Measurements from ENCODE around the gene ACOX3.

ACOX3 gene

GRCh38 chr4:8373973-8374545 is 66.5 kb downstream of the ACOX3 start:
- Histone ChIP-seq H3K9ac (ENCODE audit: low read depth, low read length, poor library complexity, severe bottlenecking) (no peak overlapping the region), H3K79me2 (ENCODE audit: insufficient read depth, low read length) (no peaks in the 10 kb centered on the region), H3F3A (ENCODE audit: low read depth) (no peaks in the 10 kb centered on the region), H3K4me1 (ENCODE audit: insufficient read depth, low read length, poor library complexity, severe bottlenecking) (no peaks in the 10 kb centered on the region), H3K4me3 (ENCODE audit: low read length, poor library complexity, severe bottlenecking) (no peak overlapping the region), H3K9me3 (ENCODE audit: insufficient read depth, low read depth, low read length) (no peaks in the 10 kb centered on the region), H2AFZ (ENCODE audit: low read length) (no peak overlapping the region), H3K4me2 (ENCODE audit: low read depth, low read length, poor library complexity, severe bottlenecking) (no peak overlapping the region), H4K20me1 (ENCODE audit: insufficient read depth, low read length, poor library complexity, severe bottlenecking) (no peaks in the 10 kb centered on the region), H3K27me3 (ENCODE audit: insufficient read depth, low read length, poor library complexity, severe bottlenecking) (no peaks in the 10 kb centered on the region), H3K36me3 (ENCODE audit: insufficient read depth, low read length) (no peaks in the 10 kb centered on the region), H3K9me2 (replicated peaks; ENCODE audit: low read depth, low read length) (no peaks in the 10 kb centered on the region)
- TF ChIP-seq EZH2phosphoT487 (IDR thresholded peaks at IDR 0.05; ENCODE audit: borderline replicate concordance) (no peak), CTCF (conservative IDR thresholded peaks at IDR 0.05; ENCODE audit: low read length) (no peak)

- no peak overlapping the region for H3K4me2 ChIP-seq (ENCODE audit: low read depth, low read length, poor library complexity, severe bottlenecking)
- H2AFZ ChIP-seq (ENCODE audit: low read length) = no peak overlapping the region
- no peaks in the 10 kb centered on the region for H3K79me2 ChIP-seq (ENCODE audit: insufficient read depth, low read length)
Measured at GRCh38 chr4:8373270-8373972, 67.1 kb downstream of the ACOX3 start.

GRCh38 chr4:8372506-8372905 is 68.0 kb downstream of the ACOX3 start:
- Histone ChIP-seq H3K79me2 (ENCODE audit: insufficient read depth, low read length) (no peaks in the 10 kb centered on the region), H3K4me1 (ENCODE audit: insufficient read depth, low read length, poor library complexity, severe bottlenecking) (no peaks in the 10 kb centered on the region), H3K4me3 (ENCODE audit: low read length, poor library complexity, severe bottlenecking) (no peak overlapping the region)

More at GRCh38 chr4:8373270-8373972, 67.1 kb downstream of the ACOX3 start:
- Histone ChIP-seq H3K4me3 (ENCODE audit: low read length, poor library complexity, severe bottlenecking) (no peak overlapping the region), H3K27me3 (ENCODE audit: insufficient read depth, low read length, poor library complexity, severe bottlenecking) (no peaks in the 10 kb centered on the region), H4K20me1 (ENCODE audit: insufficient read depth, low read length, poor library complexity, severe bottlenecking) (no peaks in the 10 kb centered on the region), H3F3A (ENCODE audit: low read depth) (no peaks in the 10 kb centered on the region), H3K9me2 (replicated peaks; ENCODE audit: low read depth, low read length) (no peaks in the 10 kb centered on the region), H3K36me3 (ENCODE audit: insufficient read depth, low read length) (no peaks in the 10 kb centered on the region), H3K9me3 (ENCODE audit: insufficient read depth, low read depth, low read length) (no peaks in the 10 kb centered on the region), H3K9ac (ENCODE audit: low read depth, low read length, poor library complexity, severe bottlenecking) (no peak overlapping the region), H3K4me1 (ENCODE audit: insufficient read depth, low read length, poor library complexity, severe bottlenecking) (no peaks in the 10 kb centered on the region)
- TF ChIP-seq EZH2phosphoT487 (IDR thresholded peaks at IDR 0.05; ENCODE audit: borderline replicate concordance) (no peak), CTCF (conservative IDR thresholded peaks at IDR 0.05; ENCODE audit: low read length) (no peak)

More at GRCh38 chr4:8372506-8372905, 68.0 kb downstream of the ACOX3 start:
- Histone ChIP-seq H3K9me3 (ENCODE audit: insufficient read depth, low read depth, low read length) (no peaks in the 10 kb centered on the region), H3K27me3 (ENCODE audit: insufficient read depth, low read length, poor library complexity, severe bottlenecking) (no peaks in the 10 kb centered on the region), H3K36me3 (ENCODE audit: insufficient read depth, low read length) (no peaks in the 10 kb centered on the region), H4K20me1 (ENCODE audit: insufficient read depth, low read length, poor library complexity, severe bottlenecking) (no peaks in the 10 kb centered on the region), H3K9me2 (replicated peaks; ENCODE audit: low read depth, low read length) (no peaks in the 10 kb centered on the region), H3K9ac (ENCODE audit: low read depth, low read length, poor library complexity, severe bottlenecking) (no peak overlapping the region), H3F3A (ENCODE audit: low read depth) (no peaks in the 10 kb centered on the region), H2AFZ (ENCODE audit: low read length) (no peak overlapping the region), H3K4me2 (ENCODE audit: low read depth, low read length, poor library complexity, severe bottlenecking) (no peak overlapping the region)
- TF ChIP-seq EZH2phosphoT487 (IDR thresholded peaks at IDR 0.05; ENCODE audit: borderline replicate concordance) = no peak
- TF ChIP-seq CTCF (conservative IDR thresholded peaks at IDR 0.05; ENCODE audit: low read length) = no peak
